T-helper 2 cell (primary cell): ENCODE measurements around the gene SRGAP2C.
"Not testable (repeated sequence)": the region's sequence is repeated elsewhere in the genome, so short reads cannot be mapped to it uniquely, and the experiment has no call there.

Experiments used
- DNase-seq, 5 experiments: peaks; one replicate each; pipeline versions ENCODE4 v3.0.0 to v3.0.0-alpha.2; 2012 to 2022

SRGAP2C gene

GRCh38 chr1:121433517-121433916 lies 248.7 kb downstream of the SRGAP2C start:
- not testable (repeated sequence) for DNase-seq

GRCh38 chr1:121438862-121439261 lies 254.1 kb downstream of the SRGAP2C start:
- DNase-seq, result not testable (repeated sequence)

GRCh38 chr1:121440993-121441392 lies 256.2 kb downstream of the SRGAP2C start:
- no peak for DNase-seq
